DMS 273 treated with DMSO at 0.1 percent for 48 hours (cell line): ENCODE data around the gene TYK2.
A peak's percentile ranks its signal among the peaks of the same experiment; 100 is the strongest.

ENCODE experiments used
- DNase-seq: peaks from one replicate; lab custom pipeline; 2025; lab: John Stamatoyannopoulos, UW

Gene TYK2

DNA sequence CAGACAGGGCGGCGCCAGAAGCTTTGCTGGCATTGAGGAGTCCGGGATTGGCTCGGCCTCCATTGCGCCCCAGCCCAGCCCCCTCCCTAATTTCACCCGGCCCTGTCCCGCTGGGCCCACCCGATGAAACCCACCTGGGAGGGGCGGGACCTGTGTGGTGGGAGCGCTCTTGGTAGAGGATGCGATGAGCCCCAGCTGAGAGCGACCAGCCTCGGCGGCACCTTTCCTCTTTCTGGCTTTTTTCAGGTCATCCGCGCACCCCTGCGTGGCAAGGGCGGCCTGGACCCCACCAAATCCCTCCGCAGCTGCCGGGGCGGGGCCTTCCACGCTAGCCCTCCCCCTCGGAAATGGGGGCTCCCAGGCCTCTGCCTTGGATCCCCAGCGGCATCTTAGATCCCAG is 70.9 kb downstream of the TYK2 start, which contains the start of gene ZGLP1:
Gene ZGLP1, minus strand, starts transcription at position 393 of the 400 bp plus-strand sequence.
- DNase-seq = no peak

DNA sequence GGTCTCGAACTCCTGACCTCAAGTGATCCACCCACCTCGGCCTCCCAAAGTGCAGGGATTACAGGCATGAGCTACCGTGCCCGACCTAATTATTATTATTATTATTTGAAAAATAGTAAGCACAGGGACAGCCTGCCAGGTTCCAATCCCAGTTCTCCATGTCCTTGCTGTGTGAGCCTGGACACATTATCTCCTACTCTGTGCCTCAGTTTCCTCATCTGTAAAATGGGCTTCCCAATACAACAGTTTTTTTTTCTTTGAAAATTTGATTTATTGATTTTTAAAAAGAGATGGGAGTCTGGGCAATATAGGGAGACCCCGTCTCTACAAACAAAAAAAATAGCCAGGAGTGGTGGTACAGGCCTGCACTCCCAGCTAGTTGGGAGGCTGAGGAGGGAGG is 74.0 kb downstream of the TYK2 start:
- no peak for DNase-seq

GRCh38 chr19:10305139-10305806 is 75.1 kb downstream of the TYK2 start:
- DNase-seq = peak; percentile 47
